Lower leg skin (tissue), 4 donors: ENCODE measurements around the gene KCNG4. TPM values are rescaled to one million over a fixed set of nuclear protein-coding genes. Genes with fewer than 3 reads are reported as not detected.

Source experiments
- DNase-seq, 2 donors: peaks; one replicate each; pipeline ENCODE4 v3.0.0-alpha.2; 2019; ENCODE audit warnings: low spot score in 2 of 2
- H3K4me3 ChIP-seq: fragments of 200-600 bp; sonication (generic); 2 replicates; pipeline ENCODE4 v1.5.1; 2017; ENCODE audit warnings: mild to moderate bottlenecking, low read depth; ENCODE audit not compliant: poor library complexity, severe bottlenecking
- POLR2A ChIP-seq, 2 donors: fragments of 450-650 bp; IDR thresholded peaks; one replicate each; pipeline ENCODE4 v1.6.1; 2016 to 2017; ENCODE audit warnings: antibody characterized with exemption in 2 of 2, mild to moderate bottlenecking in 1 of 2, moderate library complexity in 1 of 2
- WGBS, 2 donors: methylation state at CpG; one replicate each; pipeline ENCODE4 v1.1.5; 2018; 5-methylcytosine and 5-hydroxymethylcytosine counted together
- intact Hi-C: fragments of 100-400 bp; cut with DNase I; formaldehyde crosslinking; loops from one replicate; pipeline ENCODE4 v1.15.0; 2023; ENCODE audit warnings: low total_unique reads
- total RNA-seq, 4 donors: library from RNA; depleted of rRNA; stranded (reverse); fragments of >200 nt; gene quantifications; one replicate each; pipeline ENCODE4 v1.1.0, GENCODE V29; 2016
- TF ChIP-seq, protein P1 (sequence below), 3 donors: fragments of 450-650 bp; IDR thresholded peaks; one replicate each; pipeline ENCODE4 v1.5.1; 2016; ENCODE audit warnings: antibody characterized with exemption in 3 of 3, mild to moderate bottlenecking in 3 of 3, moderate library complexity in 2 of 3

Gene KCNG4
- total RNA-seq, 4 donors from 2014 or later: not detected

DNA sequence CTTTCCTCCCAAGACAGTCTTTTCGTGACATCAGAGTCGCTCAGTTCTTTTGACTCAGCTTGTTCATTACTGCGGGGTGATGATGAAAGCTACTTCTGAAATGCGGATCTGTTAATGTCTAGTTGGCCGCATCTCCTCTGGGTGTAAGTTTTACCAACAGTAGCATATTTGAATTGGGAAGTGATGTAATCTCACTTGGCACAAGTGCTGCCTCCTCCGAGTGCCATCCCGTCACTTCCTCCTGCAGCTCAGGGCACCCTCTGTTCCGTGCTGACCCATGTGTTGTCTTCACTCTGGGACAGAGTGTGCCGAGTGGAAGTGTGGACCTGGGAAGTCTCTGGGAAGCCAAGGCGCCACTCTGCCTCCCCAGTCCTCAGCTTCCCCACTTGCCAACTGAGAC lies 40.0 kb downstream of the KCNG4 start:
- no peak for TF ChIP-seq POLR2A (IDR thresholded peaks at IDR 0.05)
- TF ChIP-seq, protein P1, sequence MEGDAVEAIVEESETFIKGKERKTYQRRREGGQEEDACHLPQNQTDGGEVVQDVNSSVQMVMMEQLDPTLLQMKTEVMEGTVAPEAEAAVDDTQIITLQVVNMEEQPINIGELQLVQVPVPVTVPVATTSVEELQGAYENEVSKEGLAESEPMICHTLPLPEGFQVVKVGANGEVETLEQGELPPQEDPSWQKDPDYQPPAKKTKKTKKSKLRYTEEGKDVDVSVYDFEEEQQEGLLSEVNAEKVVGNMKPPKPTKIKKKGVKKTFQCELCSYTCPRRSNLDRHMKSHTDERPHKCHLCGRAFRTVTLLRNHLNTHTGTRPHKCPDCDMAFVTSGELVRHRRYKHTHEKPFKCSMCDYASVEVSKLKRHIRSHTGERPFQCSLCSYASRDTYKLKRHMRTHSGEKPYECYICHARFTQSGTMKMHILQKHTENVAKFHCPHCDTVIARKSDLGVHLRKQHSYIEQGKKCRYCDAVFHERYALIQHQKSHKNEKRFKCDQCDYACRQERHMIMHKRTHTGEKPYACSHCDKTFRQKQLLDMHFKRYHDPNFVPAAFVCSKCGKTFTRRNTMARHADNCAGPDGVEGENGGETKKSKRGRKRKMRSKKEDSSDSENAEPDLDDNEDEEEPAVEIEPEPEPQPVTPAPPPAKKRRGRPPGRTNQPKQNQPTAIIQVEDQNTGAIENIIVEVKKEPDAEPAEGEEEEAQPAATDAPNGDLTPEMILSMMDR (IDR thresholded peaks at IDR 0.05): no peak
- intact Hi-C loops: no loop called here
- WGBS, 2 donors: 52 to 65% methylated on average over 10 of the region's 10 CpGs
- H3K4me3 ChIP-seq: no peak overlapping the region
- DNase-seq: peak in 1 of 2 donors; percentile 46

DNA sequence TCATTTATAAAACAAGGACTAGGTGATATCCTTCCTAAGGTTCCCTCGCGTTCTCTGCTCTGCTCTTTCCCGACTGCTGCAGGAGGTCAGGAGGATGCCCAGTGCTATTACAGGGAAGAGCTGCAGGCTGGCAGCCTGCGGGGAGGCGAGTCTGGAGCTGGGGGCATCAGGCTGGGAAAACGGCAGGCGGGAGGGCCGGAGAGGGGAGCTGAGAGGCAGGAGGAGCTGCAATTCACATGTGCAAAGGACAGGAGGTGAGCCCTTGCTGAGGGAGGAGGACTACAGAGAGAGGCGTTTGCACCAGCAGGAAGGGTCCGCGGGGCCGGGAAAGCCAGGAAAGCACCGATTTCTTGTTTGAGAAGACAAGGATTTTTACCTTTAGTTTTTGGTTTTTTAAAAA lies 40.7 kb downstream of the KCNG4 start:
- 73 to 76% methylated on average over 13 of the region's 13 CpGs for WGBS, 2 donors
- no peak overlapping the region for H3K4me3 ChIP-seq
- intact Hi-C loops: no loop called here
- TF ChIP-seq POLR2A (IDR thresholded peaks at IDR 0.05): no peak
- TF ChIP-seq, protein P1 (IDR thresholded peaks at IDR 0.05): no peak
- DNase-seq: no peak

DNA sequence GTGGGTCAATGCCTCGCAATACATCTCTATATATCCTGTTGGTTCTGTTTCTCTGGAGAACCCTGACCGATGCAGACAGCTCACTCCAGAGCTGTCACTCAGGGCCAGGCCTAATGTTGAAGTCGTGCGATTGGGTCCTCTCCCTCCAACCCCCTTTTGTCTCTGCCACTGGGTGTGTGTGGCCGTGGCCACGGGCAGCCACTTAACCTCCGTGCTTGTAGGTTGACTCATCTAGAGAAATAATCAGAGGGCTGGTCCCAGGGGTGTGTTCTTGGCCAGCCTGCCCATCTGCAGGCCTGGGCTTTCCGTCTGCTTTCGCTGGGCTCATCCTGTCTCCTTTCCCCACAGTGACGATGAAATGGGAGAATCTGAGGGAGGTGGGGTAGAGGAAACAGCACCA lies 41.4 kb downstream of the KCNG4 start:
- intact Hi-C loops: no loop called here
- no peak overlapping the region for H3K4me3 ChIP-seq
- no peak for TF ChIP-seq POLR2A (IDR thresholded peaks at IDR 0.05)
- TF ChIP-seq, protein P1 (IDR thresholded peaks at IDR 0.05): no peak
- DNase-seq: no peak
- whole genome bisulfite sequencing, 2 donors: 36 to 48% methylated on average over 10 of the region's 10 CpGs

DNA sequence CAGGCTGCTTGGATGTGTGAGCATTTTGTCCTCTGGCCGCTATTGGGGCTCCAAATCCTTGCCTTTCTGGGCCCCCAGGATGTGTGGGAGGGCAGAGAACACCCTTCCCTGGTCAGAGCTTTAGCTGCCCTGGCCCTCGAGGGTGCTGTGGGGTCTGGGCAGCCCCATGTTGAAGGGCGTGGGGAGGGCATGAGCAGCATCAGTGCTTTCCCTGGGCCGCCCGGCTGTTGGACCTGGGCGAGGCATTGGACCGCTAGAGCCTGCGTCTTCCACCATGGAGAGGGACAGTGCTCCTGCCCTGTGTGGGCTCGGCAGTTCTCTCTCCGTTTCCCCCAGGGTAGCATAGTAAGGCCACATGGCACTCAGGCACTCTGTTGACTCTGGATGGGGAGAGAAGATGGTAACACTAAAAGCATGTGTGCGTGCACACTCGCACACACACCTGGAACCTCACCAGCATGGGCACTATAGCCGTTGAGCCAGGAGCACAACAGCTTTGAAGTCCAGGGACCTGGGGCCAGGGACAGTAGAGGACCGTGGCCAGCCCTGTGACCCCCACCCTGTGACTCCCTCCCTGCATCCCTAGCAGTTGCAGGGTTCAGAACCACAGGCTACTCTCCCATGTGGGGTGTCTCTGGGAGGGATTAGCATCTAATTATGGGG lies 42.2 kb downstream of the KCNG4 start:
- intact Hi-C loops: no loop called here
- TF ChIP-seq, protein P1 (IDR thresholded peaks at IDR 0.05): no peak
- no peak for TF ChIP-seq POLR2A (IDR thresholded peaks at IDR 0.05)
- 82 to 89% methylated on average over 9 to 14 of the region's 14 CpGs for WGBS, 2 donors

DNA sequence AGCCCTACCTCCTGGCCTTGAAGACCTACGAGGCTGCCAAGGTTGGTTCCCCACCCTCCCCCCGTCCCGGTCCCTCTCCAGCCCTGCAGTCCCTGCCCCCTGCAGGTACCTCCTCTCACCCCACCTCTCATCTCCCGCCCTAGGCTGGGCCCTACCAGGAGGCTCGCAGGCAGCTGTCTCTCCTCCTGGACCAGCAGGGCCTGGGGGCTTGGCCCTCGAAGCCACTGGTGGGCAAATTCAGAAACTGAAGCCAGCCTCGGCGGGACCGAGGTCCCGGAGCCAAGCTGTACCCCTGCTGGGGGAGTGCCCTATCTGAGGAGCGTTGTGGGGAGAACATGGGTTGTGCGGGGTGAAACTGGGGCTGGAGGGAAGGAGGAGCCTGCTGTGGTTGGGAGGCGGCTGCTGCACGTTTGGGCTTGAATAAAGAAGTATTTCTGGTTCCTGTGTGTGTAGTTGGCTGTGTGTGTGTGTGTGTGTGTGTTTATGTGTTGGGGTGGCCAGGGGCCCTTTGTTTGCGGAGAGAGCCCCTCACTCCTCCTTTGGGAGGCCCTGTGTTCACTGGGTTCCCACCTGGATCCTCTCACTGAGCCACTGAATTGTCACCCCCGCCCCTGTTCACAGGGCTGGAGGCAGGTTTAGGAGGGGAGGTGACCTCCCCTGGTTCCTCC lies 43.0 kb downstream of the KCNG4 start:
- TF ChIP-seq, protein P1 (IDR thresholded peaks at IDR 0.05): no peak
- no peak for TF ChIP-seq POLR2A (IDR thresholded peaks at IDR 0.05)
- 39 to 57% methylated on average over 15 to 16 of the region's 16 CpGs for WGBS, 2 donors
- H3K4me3 ChIP-seq: no peak overlapping the region
- intact Hi-C loops: no loop called here
- peak in 1 of 2 donors; percentile 51 for DNase-seq

More for the DNA sequence above, 42.2 kb downstream of the KCNG4 start:
- DNase-seq: no peak
- no peak overlapping the region for H3K4me3 ChIP-seq
